ENCODE data around the gene TOP2A.

Gene TOP2A

GRCh38 chr17:40345161-40345993 is 72.3 kb downstream of the TOP2A start:
- DNase-seq (ENCODE audit: low read depth): no peak

- no peak for DNase-seq (ENCODE audit: low read depth)
Observed at GRCh38 chr17:40344421-40345160, 73.1 kb downstream of the TOP2A start.

- no peak for DNase-seq (ENCODE audit: low read depth)
Observed at GRCh38 chr17:40343219-40344119, 74.2 kb downstream of the TOP2A start.

- no peak for DNase-seq (ENCODE audit: low read depth)
Observed at GRCh38 chr17:40342504-40343218, 75.0 kb downstream of the TOP2A start.

- DNase-seq (ENCODE audit: low read depth): no peak
Observed at GRCh38 chr17:40341808-40342503, 75.7 kb downstream of the TOP2A start.

- DNase-seq (ENCODE audit: low read depth): peak; percentile 80
Observed at GRCh38 chr17:40340880-40341807, 76.6 kb downstream of the TOP2A start.

- DNase-seq (ENCODE audit: low read depth): no peak
Observed at GRCh38 chr17:40340327-40340726, 77.4 kb downstream of the TOP2A start.

GRCh38 chr17:40338941-40339649 is 78.6 kb downstream of the TOP2A start:
- DNase-seq (ENCODE audit: low read depth): no peak

Data from stimulated activated CD8-positive, alpha-beta memory T cell treated with anti-CD3 and anti-CD28 coated beads, Interleukin-12 subunit alpha, Interleukin-12 subunit beta, amount 100 ng/mL, for 1 hour (primary cell).